ENCODE results near the gene SPSB2.

DNA sequence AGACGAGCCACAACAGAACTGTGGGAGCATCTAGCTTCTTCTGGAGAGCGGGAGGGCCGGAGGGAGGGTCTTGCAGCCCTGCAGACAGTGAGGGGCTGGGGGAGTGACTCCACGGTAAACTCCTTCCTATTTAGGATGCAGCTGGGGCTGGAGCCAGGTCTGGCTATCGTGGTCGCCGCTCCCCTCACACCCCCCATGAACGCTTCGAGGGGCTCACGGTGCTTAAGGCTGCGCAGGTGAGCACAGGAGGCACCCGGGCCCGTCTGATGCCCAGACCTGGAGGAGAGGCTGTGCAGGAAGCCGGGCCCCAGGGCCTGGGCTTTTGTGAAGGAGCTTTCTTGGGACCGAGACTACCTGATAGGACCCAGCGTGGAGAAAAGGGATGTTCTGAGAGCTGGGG lies 36.3 kb downstream of the SPSB2 start:
- TF ChIP-seq, protein P1, sequence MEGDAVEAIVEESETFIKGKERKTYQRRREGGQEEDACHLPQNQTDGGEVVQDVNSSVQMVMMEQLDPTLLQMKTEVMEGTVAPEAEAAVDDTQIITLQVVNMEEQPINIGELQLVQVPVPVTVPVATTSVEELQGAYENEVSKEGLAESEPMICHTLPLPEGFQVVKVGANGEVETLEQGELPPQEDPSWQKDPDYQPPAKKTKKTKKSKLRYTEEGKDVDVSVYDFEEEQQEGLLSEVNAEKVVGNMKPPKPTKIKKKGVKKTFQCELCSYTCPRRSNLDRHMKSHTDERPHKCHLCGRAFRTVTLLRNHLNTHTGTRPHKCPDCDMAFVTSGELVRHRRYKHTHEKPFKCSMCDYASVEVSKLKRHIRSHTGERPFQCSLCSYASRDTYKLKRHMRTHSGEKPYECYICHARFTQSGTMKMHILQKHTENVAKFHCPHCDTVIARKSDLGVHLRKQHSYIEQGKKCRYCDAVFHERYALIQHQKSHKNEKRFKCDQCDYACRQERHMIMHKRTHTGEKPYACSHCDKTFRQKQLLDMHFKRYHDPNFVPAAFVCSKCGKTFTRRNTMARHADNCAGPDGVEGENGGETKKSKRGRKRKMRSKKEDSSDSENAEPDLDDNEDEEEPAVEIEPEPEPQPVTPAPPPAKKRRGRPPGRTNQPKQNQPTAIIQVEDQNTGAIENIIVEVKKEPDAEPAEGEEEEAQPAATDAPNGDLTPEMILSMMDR (IDR thresholded peaks at IDR 0.05), result no peak
- no peak for TF ChIP-seq POLR2A (IDR thresholded peaks at IDR 0.05)

Data from heart left ventricle (tissue), 13 donors.